ENCODE results near the gene FCRL4. TPM values are rescaled to one million over a fixed set of nuclear protein-coding genes. Genes with fewer than 3 reads are reported as not detected.
"Not testable (repeated sequence)": the region's sequence is repeated elsewhere in the genome, so short reads cannot be mapped to it uniquely, and the experiment has no call there.

The FCRL4 gene
- total RNA-seq, 2 experiments from 2014 or later, result not detected

DNA sequence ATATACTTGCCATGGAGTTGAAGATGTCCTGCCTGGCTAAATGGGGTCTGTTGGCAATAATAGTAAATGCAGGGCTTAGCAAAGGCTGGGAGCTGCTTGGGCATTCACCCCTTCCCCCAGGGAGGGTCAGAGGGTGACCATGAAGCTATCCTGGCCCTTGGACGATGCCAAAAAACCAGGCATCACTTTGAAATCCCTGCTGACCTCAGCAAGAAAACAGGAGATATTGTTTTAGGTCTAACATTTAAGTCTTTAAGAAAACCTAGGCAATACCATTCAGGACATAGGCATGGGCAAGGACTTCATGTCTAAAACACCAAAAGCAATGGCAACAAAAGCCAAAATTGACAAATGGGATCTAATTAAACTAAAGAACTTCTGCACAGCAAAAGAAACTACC lies 49.8 kb downstream of the FCRL4 start:
- ATAC-seq; H3K9me3 Mint-ChIP-seq (ENCODE audit: low read depth); CTCF ChIA-PET; POLR2A ChIA-PET; DNase-seq; H3K4me3 Mint-ChIP-seq; intact Hi-C loops (cut with DNase I, micrococcal nuclease); H3K27me3 Mint-ChIP-seq; H3K36me3 Mint-ChIP-seq (ENCODE audit: low read depth); H3K27ac Mint-ChIP-seq; H3K4me1 Mint-ChIP-seq: not testable (repeated sequence)

DNA sequence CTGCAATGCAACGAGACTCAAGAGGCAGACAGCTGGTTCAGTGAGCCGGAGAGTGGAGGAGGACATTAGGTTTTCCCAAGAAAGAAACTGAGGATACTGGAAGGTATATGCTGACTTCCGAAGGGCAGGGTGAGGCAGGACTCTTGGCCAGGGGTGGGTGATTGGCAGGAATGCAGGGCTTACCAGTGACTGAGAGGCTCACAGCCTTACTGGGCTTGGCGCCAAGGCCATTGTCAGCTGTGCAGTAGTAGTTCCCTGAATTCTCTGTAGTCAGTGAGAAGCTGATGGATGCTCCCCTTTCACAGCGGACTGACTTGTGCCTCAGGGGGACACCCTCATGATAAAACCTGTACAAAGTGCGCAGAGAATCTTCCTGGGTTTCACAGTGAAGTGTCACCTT lies 55.2 kb downstream of the FCRL4 start:
- Mint-ChIP-seq H3K4me1 (no peaks in the 10 kb centered on the region), H3K9me3 (ENCODE audit: low read depth) (no peaks in the 10 kb centered on the region), H3K4me3 (no peak overlapping the region), H3K27me3 (peaks cover 25% of the 10 kb centered on the region), H3K27ac (no peak overlapping the region), H3K36me3 (ENCODE audit: low read depth) (no peaks in the 10 kb centered on the region)
- ATAC-seq (no peak), DNase-seq (no peak)
- intact Hi-C loops (cut with DNase I, micrococcal nuclease), result no loop called here
- ChIA-PET CTCF (no interaction called here), POLR2A (no interaction called here)

DNA sequence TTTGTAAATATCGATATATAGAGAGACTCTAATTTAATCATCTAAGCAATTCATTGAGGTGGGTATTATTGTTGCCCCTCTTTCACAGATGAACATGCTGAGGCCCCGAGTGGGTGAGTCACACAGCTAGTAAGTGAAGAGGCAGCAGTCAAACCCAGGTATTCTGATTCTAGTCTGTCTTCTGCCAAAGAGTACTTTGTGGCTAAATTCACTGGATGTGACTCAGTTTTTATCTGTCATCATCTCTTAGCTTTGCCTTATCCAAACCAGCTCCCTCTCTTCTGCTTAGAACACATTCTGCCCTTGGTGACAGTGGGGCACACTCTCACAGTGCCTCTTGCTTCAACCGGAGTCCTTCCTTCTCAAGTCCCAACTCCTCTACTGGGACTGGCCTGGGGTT lies 57.0 kb downstream of the FCRL4 start:
- H3K27ac Mint-ChIP-seq, result no peak overlapping the region
- ChIA-PET CTCF (no interaction called here), POLR2A (no interaction called here)
- no peaks in the 10 kb centered on the region for H3K36me3 Mint-ChIP-seq (ENCODE audit: low read depth)
- peaks cover 22% of the 10 kb centered on the region for H3K27me3 Mint-ChIP-seq
- no peak for DNase-seq
- intact Hi-C loops (cut with DNase I, micrococcal nuclease), result no loop called here
- H3K4me1 Mint-ChIP-seq, result no peaks in the 10 kb centered on the region
- ATAC-seq, result no peak
- no peaks in the 10 kb centered on the region for H3K9me3 Mint-ChIP-seq (ENCODE audit: low read depth)
- no peak overlapping the region for H3K4me3 Mint-ChIP-seq

DNA sequence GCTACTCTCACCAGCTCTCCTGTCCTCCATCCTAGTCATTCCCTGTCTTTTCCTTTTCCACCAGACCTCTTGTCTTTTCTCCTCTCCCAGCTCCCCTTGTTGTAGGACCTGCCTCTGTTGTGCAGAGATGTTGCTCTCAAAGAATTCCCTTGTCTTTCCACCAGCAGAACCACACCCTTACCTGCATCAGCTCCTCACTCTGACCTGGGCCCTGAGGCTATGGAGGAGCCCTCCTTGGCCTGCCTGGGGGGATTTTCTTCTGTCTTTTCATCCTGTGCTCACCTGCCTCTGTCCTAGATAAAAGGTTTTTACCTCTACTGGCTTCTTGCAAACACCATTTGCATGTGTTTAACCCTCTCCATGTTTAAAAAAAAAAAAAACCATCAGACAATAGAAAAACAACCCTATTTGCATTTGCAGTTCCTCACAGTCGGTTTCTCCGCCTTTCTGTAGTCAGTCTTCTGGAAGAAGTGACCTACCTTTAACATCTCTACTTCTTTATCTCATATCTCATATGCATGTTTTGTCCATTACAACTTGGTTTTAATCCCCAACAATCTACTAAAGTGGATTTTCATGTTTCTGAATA lies 57.6 kb downstream of the FCRL4 start:
- Mint-ChIP-seq H3K36me3 (ENCODE audit: low read depth) (no peaks in the 10 kb centered on the region), H3K4me1 (no peaks in the 10 kb centered on the region), H3K27ac (no peak overlapping the region), H3K4me3 (no peak overlapping the region), H3K27me3 (peaks cover 22% of the 10 kb centered on the region), H3K9me3 (ENCODE audit: low read depth) (no peaks in the 10 kb centered on the region)
- POLR2A ChIA-PET, result no interaction called here
- intact Hi-C loops (cut with DNase I, micrococcal nuclease), result no loop called here
- CTCF ChIA-PET, result no interaction called here
- ATAC-seq (no peak), DNase-seq (no peak)

DNA sequence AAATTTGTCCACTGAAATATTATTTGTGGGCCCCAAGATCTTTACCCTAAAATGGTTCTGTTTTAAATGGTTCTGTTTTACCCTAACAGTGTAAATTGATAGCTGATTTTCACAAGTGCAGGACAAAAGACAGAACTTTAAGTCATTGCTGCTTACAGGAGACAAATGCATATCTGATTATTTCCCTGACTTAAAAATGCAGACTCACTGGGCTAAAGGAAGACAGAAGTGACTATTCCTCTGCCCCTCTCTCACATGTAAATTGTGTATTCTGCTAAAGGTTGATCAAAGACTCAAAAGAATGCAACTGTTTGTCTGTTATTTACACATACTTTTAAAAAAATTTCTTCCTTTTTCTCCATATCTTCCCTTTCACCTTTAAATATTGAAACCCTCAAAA lies 58.3 kb downstream of the FCRL4 start:
- H3K4me3 Mint-ChIP-seq, result no peak overlapping the region
- no peaks in the 10 kb centered on the region for H3K36me3 Mint-ChIP-seq (ENCODE audit: low read depth)
- DNase-seq (no peak), ATAC-seq (no peak)
- H3K9me3 Mint-ChIP-seq (ENCODE audit: low read depth), result no peaks in the 10 kb centered on the region
- H3K27ac Mint-ChIP-seq, result no peak overlapping the region
- ChIA-PET POLR2A (no interaction called here), CTCF (interaction anchor here (0.6 to 0.7 kb wide), 2 partner anchors 18 to 157 kb away, joined by 3 read pairs; no protein-coding TSS in a partner anchor)
- peaks cover 19% of the 10 kb centered on the region for H3K27me3 Mint-ChIP-seq
- intact Hi-C loops (cut with DNase I, micrococcal nuclease), result no loop called here
- no peaks in the 10 kb centered on the region for H3K4me1 Mint-ChIP-seq

DNA sequence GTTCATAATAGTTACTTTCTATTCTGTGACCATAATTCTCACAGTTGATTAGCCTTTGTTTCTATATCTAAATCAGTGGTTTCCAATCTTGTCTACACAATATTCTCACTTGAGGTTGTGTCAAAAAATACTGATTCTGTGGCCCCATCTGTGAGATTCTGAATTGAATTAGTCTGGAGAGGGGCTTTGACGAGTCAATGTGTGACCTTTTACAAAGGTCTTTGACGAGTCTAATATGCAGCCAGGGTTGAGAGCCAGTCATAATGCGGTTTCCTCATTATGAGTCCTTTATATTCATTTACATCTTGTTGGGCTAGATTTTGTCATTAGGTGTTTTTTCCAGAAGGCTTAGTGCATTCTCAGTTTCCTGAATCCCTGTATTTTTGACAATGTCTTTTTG lies 65.3 kb downstream of the FCRL4 start:
- ATAC-seq (no peak), DNase-seq (no peak)
- Mint-ChIP-seq H3K4me1 (no peaks in the 10 kb centered on the region), H3K27me3 (peaks cover 14% of the 10 kb centered on the region), H3K9me3 (ENCODE audit: low read depth) (no peaks in the 10 kb centered on the region), H3K27ac (no peak overlapping the region), H3K4me3 (no peak overlapping the region), H3K36me3 (ENCODE audit: low read depth) (no peaks in the 10 kb centered on the region)
- ChIA-PET POLR2A (no interaction called here), CTCF (no interaction called here)
- intact Hi-C loops (cut with DNase I, micrococcal nuclease), result no loop called here

DNA sequence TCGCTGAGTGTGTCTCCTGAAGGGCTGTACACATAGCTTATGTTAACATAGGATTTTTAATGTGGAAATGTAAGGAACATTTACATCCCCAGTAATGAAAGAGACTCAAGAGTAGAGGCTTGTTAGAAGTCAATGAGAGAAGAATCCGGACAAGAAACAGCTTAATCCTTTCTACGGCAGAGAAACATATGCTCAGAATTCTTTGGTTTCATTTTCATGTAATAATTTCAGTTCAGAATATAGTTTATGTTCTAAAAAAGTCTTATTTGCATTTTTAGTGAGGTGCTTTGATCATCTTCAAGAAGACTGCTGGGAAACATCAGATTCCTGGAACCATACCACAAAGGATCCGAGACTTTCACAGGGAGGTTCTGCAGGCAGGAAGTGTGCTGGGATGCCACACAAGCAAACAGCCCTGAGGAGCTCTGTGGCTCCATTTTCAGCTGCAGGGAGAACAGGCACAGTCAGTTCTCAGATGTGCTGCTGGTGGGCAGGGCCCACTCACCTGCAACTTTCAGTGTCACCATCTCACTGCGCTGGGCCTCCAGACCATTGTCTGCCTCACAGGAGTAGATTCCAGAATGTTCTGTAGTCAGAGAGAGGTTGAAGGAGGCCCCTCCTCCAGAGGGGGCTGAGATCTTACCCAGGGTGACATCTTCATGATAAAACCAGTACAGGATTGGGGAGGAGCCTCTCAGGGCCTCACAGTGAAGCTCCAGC lies 74.0 kb downstream of the FCRL4 start:
- no peak overlapping the region for H3K4me3 Mint-ChIP-seq
- no peak overlapping the region for H3K27ac Mint-ChIP-seq
- ATAC-seq (peak; percentile 58), DNase-seq (peak; percentile 5)
- H3K4me1 Mint-ChIP-seq, result peaks cover 11% of the 10 kb centered on the region
- intact Hi-C loops (cut with DNase I, micrococcal nuclease), result no loop called here
- peaks cover 4% of the 10 kb centered on the region for H3K27me3 Mint-ChIP-seq
- CTCF ChIA-PET, result no interaction called here
- POLR2A ChIA-PET, result no interaction called here
- no peaks in the 10 kb centered on the region for H3K36me3 Mint-ChIP-seq (ENCODE audit: low read depth)
- no peaks in the 10 kb centered on the region for H3K9me3 Mint-ChIP-seq (ENCODE audit: low read depth)

Other genes with a start within 250 kb of the FCRL4 start
- gene FCRL5, start 45.6 kb downstream of the FCRL4 start, total RNA-seq, result not detected
- 1 to 10 TPM; 1.1 to 1.2 TPM for gene FCRL3, start 102.7 kb upstream of the FCRL4 start, total RNA-seq
- gene FCRL2, start 179.0 kb upstream of the FCRL4 start, total RNA-seq, result not detected
- not detected for gene FCRL1, start 222.0 kb upstream of the FCRL4 start, total RNA-seq
- not detected for gene CD5L, start 243.7 kb upstream of the FCRL4 start, total RNA-seq

Measured in activated CD4-positive, alpha-beta T cell treated with anti-CD3 and anti-CD28 coated beads for 36 hours (primary cell).